H1 (cell line): ENCODE results near the gene NR1H2. TPM values are rescaled to one million over a fixed set of nuclear protein-coding genes. Genes with fewer than 3 reads are reported as not detected.

ENCODE experiments used
- CTCF ChIA-PET: fragments of 300-600 bp; sonication (Branson Sonifier 250); formaldehyde crosslinking; loops from one replicate; lab custom pipeline; 2021; ENCODE audit not compliant: partially characterized antibody; lab: Charles Lee
- POLR2A ChIA-PET: fragments of 300-600 bp; sonication (Branson Sonifier 250); formaldehyde crosslinking; loops from one replicate; lab custom pipeline; 2021; ENCODE audit warnings: inconsistent platforms; ENCODE audit not compliant: partially characterized antibody; lab: Charles Lee
- DNase-seq, 2 experiments: peaks; one replicate each; pipeline versions ENCODE4 v3.0.0 to v3.0.0-alpha.2; 2010 to 2022; ENCODE audit warnings: low spot score in 2 of 2, low read depth in 1 of 2, mixed read lengths in 1 of 2
- FAIRE-seq: peaks from 2 replicates; lab custom pipeline; 2011; peaks lifted over from hg19 to GRCh38; lab: Jason Lieb, UNC
- H2AFZ ChIP-seq: 2 replicates; pipeline ENCODE4 v1.8.1; 2012; ENCODE audit warnings: low read length, inconsistent platforms
- H2AK5ac ChIP-seq: 2 replicates; pipeline ENCODE4 v1.6.1; 2013; ENCODE audit warnings: low read depth, low read length
- H2BK120ac ChIP-seq: replicated peaks from 2 replicates; pipeline ENCODE3; 2013; ENCODE audit warnings: low read depth, low read length, inconsistent platforms
- H2BK12ac ChIP-seq: 2 replicates; pipeline ENCODE4 v1.6.1; 2013; ENCODE audit warnings: low read depth, low read length
- H2BK15ac ChIP-seq: 2 replicates; pipeline ENCODE4 v1.6.1; 2013; ENCODE audit warnings: low read length
- H2BK20ac ChIP-seq: 2 replicates; pipeline ENCODE4 v1.6.1; 2013; ENCODE audit warnings: low read length
- H2BK5ac ChIP-seq: 2 replicates; pipeline ENCODE4 v1.6.1; 2013; ENCODE audit warnings: low read depth, low read length
- H3K14ac ChIP-seq: 2 replicates; pipeline ENCODE4 v1.6.1; 2013; ENCODE audit warnings: inconsistent platforms; ENCODE audit not compliant: insufficient read length
- H3K18ac ChIP-seq: 2 replicates; pipeline ENCODE4 v1.6.1; 2013; ENCODE audit warnings: low read length; ENCODE audit errors: extremely low read depth
- H3K23ac ChIP-seq: 2 replicates; pipeline ENCODE4 v1.6.1; 2013; ENCODE audit warnings: inconsistent platforms; ENCODE audit not compliant: insufficient read length
- H3K23me2 ChIP-seq: 2 replicates; pipeline ENCODE4 v1.6.1; 2013; ENCODE audit warnings: low read depth, low read length
- H3K27ac ChIP-seq: 2 replicates; pipeline ENCODE4 v1.6.1; 2011; ENCODE audit warnings: low read depth, low read length, inconsistent platforms
- H3K27me3 ChIP-seq, 4 experiments: replicated peaks in 1 of 4; 1 replicate in 1 of 4; 2 replicates in 3 of 4; pipeline versions ENCODE4 v1.6.1 to v1.8.1; 2011 to 2013; ENCODE audit warnings: low read length in 3 of 4, mild to moderate bottlenecking in 3 of 4, inconsistent platforms in 2 of 4, mixed read lengths in 2 of 4, moderate library complexity in 1 of 4; ENCODE audit not compliant: control insufficient read depth in 3 of 4, insufficient read depth in 3 of 4; ENCODE audit errors: extremely low read depth in 1 of 4
- H3K36me3 ChIP-seq, 4 experiments: 2 replicates each; pipeline versions ENCODE4 v1.6.1 to v1.8.1; 2011 to 2013; ENCODE audit warnings: mild to moderate bottlenecking in 4 of 4, low read length in 3 of 4, moderate library complexity in 2 of 4, control low read depth in 1 of 4, inconsistent platforms in 1 of 4; ENCODE audit not compliant: insufficient read depth in 4 of 4, control insufficient read depth in 2 of 4
- H3K4ac ChIP-seq: replicated peaks from 2 replicates; pipeline ENCODE3; 2013; ENCODE audit warnings: low read length, low read depth, mixed read lengths, inconsistent platforms; ENCODE audit not compliant: insufficient read length
- H3K4me1 ChIP-seq, 4 experiments: replicated peaks in 1 of 4; 1 replicate in 1 of 4; 2 replicates in 3 of 4; pipeline versions ENCODE4 v1.6.1 to v1.8.1; 2011 to 2013; ENCODE audit warnings: low read length in 3 of 4, inconsistent platforms in 2 of 4, mixed read lengths in 1 of 4; ENCODE audit not compliant: insufficient read depth in 4 of 4, control insufficient read depth in 3 of 4
- H3K4me2 ChIP-seq, 2 experiments: 2 replicates each; pipeline versions ENCODE4 v1.6.1 to v1.8.1; 2011 to 2013; ENCODE audit warnings: low read depth in 2 of 2, low read length in 2 of 2, control low read depth in 1 of 2, inconsistent platforms in 1 of 2, mild to moderate bottlenecking in 1 of 2; ENCODE audit not compliant: insufficient read depth in 1 of 2
- H3K4me3 ChIP-seq, 4 experiments: fragments of 200-600, 300-600 bp in 1 of 4; sonication (generic), shearing (Covaris generic), sonication (Bioruptor Twin) in 1 of 4; 2 replicates each; pipeline versions ENCODE4 v1.5.1 to v1.8.1; 2011 to 2016; ENCODE audit warnings: low read length in 4 of 4, low read depth in 3 of 4, control low read depth in 2 of 4, inconsistent platforms in 2 of 4, mild to moderate bottlenecking in 2 of 4, mixed read lengths in 1 of 4, moderate library complexity in 1 of 4; ENCODE audit not compliant: insufficient read depth in 2 of 4; ENCODE audit errors: extremely low read depth in 1 of 4
- H3K56ac ChIP-seq: replicated peaks from 2 replicates; pipeline ENCODE3; 2013; ENCODE audit warnings: low read depth, mild to moderate bottlenecking, mixed read lengths, low read length, inconsistent platforms; ENCODE audit not compliant: insufficient read length
- H3K79me1 ChIP-seq: 2 replicates; pipeline ENCODE4 v1.6.1; 2013; ENCODE audit warnings: low read depth, low read length, control low read depth
- H3K79me2 ChIP-seq, 2 experiments: 2 replicates each; pipeline versions ENCODE4 v1.6.1 to v1.8.1; 2012 to 2013; ENCODE audit warnings: low read length in 2 of 2, mild to moderate bottlenecking in 2 of 2, inconsistent platforms in 1 of 2; ENCODE audit not compliant: insufficient read depth in 2 of 2, control insufficient read depth in 1 of 2
- H3K9ac ChIP-seq, 4 experiments: replicated peaks in 1 of 4; 1 replicate in 1 of 4; 2 replicates in 3 of 4; pipeline versions ENCODE4 v1.6.1 to v1.8.1; 2011 to 2013; ENCODE audit warnings: low read depth in 3 of 4, low read length in 3 of 4, control low read depth in 2 of 4, mild to moderate bottlenecking in 2 of 4, moderate library complexity in 2 of 4, inconsistent platforms in 1 of 4; ENCODE audit errors: extremely low read depth in 1 of 4
- H3K9me3 ChIP-seq, 2 experiments: 2 replicates each; pipeline versions ENCODE4 v1.6.1 to v1.8.1; 2012 to 2013; ENCODE audit warnings: mild to moderate bottlenecking in 2 of 2, moderate library complexity in 2 of 2, control low read depth in 1 of 2, inconsistent platforms in 1 of 2, low read depth in 1 of 2, low read length in 1 of 2, mixed read lengths in 1 of 2; ENCODE audit not compliant: insufficient read depth in 2 of 2
- H4K20me1 ChIP-seq, 2 experiments: replicated peaks in 1 of 2; 2 replicates each; pipeline versions ENCODE3 to v1.8.1; 2011 to 2013; ENCODE audit warnings: inconsistent platforms in 2 of 2, low read length in 2 of 2, mild to moderate bottlenecking in 1 of 2; ENCODE audit not compliant: insufficient read depth in 2 of 2, control insufficient read depth in 1 of 2
- H4K5ac ChIP-seq: 2 replicates; pipeline ENCODE4 v1.6.1; 2013; ENCODE audit warnings: low read length, low read depth, mixed read lengths, inconsistent platforms; ENCODE audit not compliant: insufficient read length
- H4K8ac ChIP-seq: 2 replicates; pipeline ENCODE4 v1.8.0; 2013; ENCODE audit warnings: mild to moderate bottlenecking, moderate library complexity, low read length, inconsistent platforms; ENCODE audit not compliant: insufficient read depth; ENCODE audit errors: extremely low read depth
- H4K91ac ChIP-seq: replicated peaks from 2 replicates; pipeline ENCODE3; 2013; ENCODE audit warnings: low read length, mixed read lengths, inconsistent platforms; ENCODE audit not compliant: insufficient read length
- SUZ12 ChIP-seq: fragments of 200-600 bp; sonication (generic); IDR thresholded peaks from 2 replicates; pipeline ENCODE4 v1.6.1; 2012; ENCODE audit warnings: mild to moderate bottlenecking, inconsistent platforms, low read length, moderate library complexity, mixed read lengths
- TBP ChIP-seq: IDR thresholded peaks from 2 replicates; pipeline ENCODE4 v1.6.1; 2011; ENCODE audit warnings: low read depth, low read length, improper control_type of control experiment
- WGBS, 2 experiments: shearing (Covaris generic) in 1 of 2; methylation state at CpG; one replicate each; pipeline versions ENCODE4 v1.1.6 to v1.1.7; 2013 to 2015; ENCODE audit warnings: low lambda C conversion rate in 2 of 2, mixed read lengths in 2 of 2, inconsistent platforms in 1 of 2, low coverage in 1 of 2, missing lambda C conversion rate in 1 of 2; ENCODE audit not compliant: insufficient replicate concordance in 2 of 2, insufficient coverage in 1 of 2, insufficient read length in 1 of 2; ENCODE audit errors: extremely low coverage in 1 of 2, missing lambda C conversion rate in 1 of 2; 5-methylcytosine and 5-hydroxymethylcytosine counted together
- polyA plus RNA-seq, 7 experiments: library from polyadenylated mRNA; depleted of rRNA in 3 of 7; stranded (reverse) in 5 of 7; unstranded in 2 of 7; fragments of >200 nt in 5 of 7; fragments of 200-250 nt in 2 of 7; gene quantifications; 1 replicate in 5 of 7; 2 replicates in 1 of 7; 4 replicates in 1 of 7; pipeline versions ENCODE4 v1.2.1 to v1.2.3, GENCODE V29; 2011 to 2013; ENCODE audit warnings: missing spikeins in 2 of 7, mixed read lengths in 2 of 7
- total RNA-seq: library from RNA; stranded (reverse); fragmentation: NEBNext Ultra II Directional; extraction: Animal tissue kit (Norgen Biotek cat#: 25700); gene quantifications from 2 replicates; pipeline ENCODE4 v1.2.1, GENCODE V29; 2021

The NR1H2 gene
- total and polyA plus RNA-seq, 2 of the 8 experiments (the other 6 are each of a cell fraction or from before 2014, with no cell fraction given): 40.3 to 47.5 TPM

GRCh38 chr19:50331994-50332243, 44.3 kb upstream of the NR1H2 start:
- H4K5ac ChIP-seq: no peak overlapping the region
- H3K27ac ChIP-seq: peak overlapping the region; percentile 95; the same call in 1 of the 2 replicates
- H4K91ac ChIP-seq: no peak overlapping the region
- H2BK15ac ChIP-seq: no peak overlapping the region
- peaks cover 2 to 29% (median 14%) of the 10 kb centered on the region in 4 experiments for H3K4me1 ChIP-seq
- peak overlapping the region; percentile 97; the same call in 1 of the 2 replicates for H2BK5ac ChIP-seq
- no peak overlapping the region for H4K8ac ChIP-seq
- FAIRE-seq: no peak
- H3K9ac ChIP-seq: peak overlapping the region in 3 of 4 experiments; percentile 56 to 92 (median 87); a peak in 5 of 7 replicates
- H3K9me3 ChIP-seq: no peaks in the 10 kb centered on the region
- no peaks in the 10 kb centered on the region for H3K36me3 ChIP-seq
- no peak overlapping the region for H3K14ac ChIP-seq
- H3K23me2 ChIP-seq: peaks cover 34% of the 10 kb centered on the region
- no peak overlapping the region for H3K23ac ChIP-seq
- 17% methylated on average over 1 of the region's 2 CpGs; no CpG with 5 or more reads in 1 of the 2 experiments for WGBS, 2 experiments
- CTCF ChIA-PET: interaction anchor here (0.6 to 1.3 kb wide), 3 partner anchors 12 to 338 kb away, joined by 3 read pairs; no protein-coding TSS in a partner anchor
- peak overlapping the region; percentile 74 to 96 (median 86); a peak in 7 of 8 replicates for H3K4me3 ChIP-seq
- peaks cover 6 to 7% of the 10 kb centered on the region in 2 experiments for H4K20me1 ChIP-seq
- peaks cover 5 to 14% (median 11%) of the 10 kb centered on the region in 4 experiments; a peak in 6 of 7 replicates for H3K27me3 ChIP-seq
- peak overlapping the region; percentile 75 to 98 for H3K4me2 ChIP-seq
- H2AK5ac ChIP-seq: no peak overlapping the region
- H2BK12ac ChIP-seq: peak overlapping the region; percentile 78
- H3K56ac ChIP-seq: no peak overlapping the region
- POLR2A ChIA-PET: interaction anchor here (0.6 to 4.3 kb wide), 8 partner anchors 16 to 153 kb away, joined by 3 to 29 read pairs (median 4); no protein-coding TSS in a partner anchor
- peak overlapping the region; percentile 55; the same call in 1 of the 2 replicates for H2BK20ac ChIP-seq
- H2AFZ ChIP-seq: no peak overlapping the region
- H3K18ac ChIP-seq: peak overlapping the region; percentile 15; the same call in 1 of the 2 replicates
- DNase-seq: no peak
- H3K79me1 ChIP-seq: no peaks in the 10 kb centered on the region; the same call in 1 of the 2 replicates
- H2BK120ac ChIP-seq: no peak overlapping the region
- TF ChIP-seq SUZ12: 0 out of 2 replicates have a peak, but pooled peaks have one; percentile 0
- TF ChIP-seq TBP: no peak
- peak overlapping the region; percentile 58 for H3K4ac ChIP-seq
- peaks cover 3 to 10% of the 10 kb centered on the region in 2 experiments; a peak in 2 of 4 replicates for H3K79me2 ChIP-seq
